HepG2 (cell line): Measurements from ENCODE around the gene RGL3. TPM values are rescaled to one million over a fixed set of nuclear protein-coding genes. Genes with fewer than 3 reads are reported as not detected.

Source experiments
- ATAC-seq: fragments of 200-7000 bp; cut with Tn5 transposase; 3 replicates; pipeline ENCODE4 v1.9.1; 2020; ENCODE audit warnings: mild to moderate bottlenecking, moderate library complexity
- BruUV-seq: library from RNA; stranded (reverse); fragments of 400-500 nt; replicated peaks from 2 replicates; lab custom pipeline; 2021; lab: Mats Ljungman, UMichigan
- CTCF ChIA-PET: fragments of 300-600 bp; formaldehyde crosslinking; extraction: SDS; loops from one replicate; lab custom pipeline; 2021; ENCODE audit warnings: low total read pairs, inconsistent platforms, low intra/inter-chr PET ratio; lab: Yijun Ruan, JAX
- POLR2A ChIA-PET: fragments of 350-600 bp; sonication (Branson Sonifier 250); formaldehyde crosslinking; loops from one replicate; lab custom pipeline; 2020; ENCODE audit warnings: antibody characterized with exemption, inconsistent platforms; lab: Yijun Ruan, JAX
- DNase-seq: peaks from one replicate; pipeline ENCODE4 v3.0.0-alpha.2; 2015; ENCODE audit warnings: low spot score
- FAIRE-seq: peaks from 3 replicates; lab custom pipeline; 2011; peaks lifted over from hg19 to GRCh38; lab: Jason Lieb, UNC
- H2AFZ ChIP-seq: one replicate; pipeline ENCODE4 v1.6.1; 2011; ENCODE audit warnings: low read length, inconsistent platforms
- H3K27ac ChIP-seq: fragments of 300-600 bp; 3 replicates; pipeline ENCODE4 v1.8.0; 2011; ENCODE audit warnings: mixed run types, mild to moderate bottlenecking, mixed read lengths, low read length, inconsistent platforms; ENCODE audit not compliant: insufficient read depth; ENCODE audit errors: extremely low read length
- H3K27me3 ChIP-seq, 2 experiments: fragments of 200-600 bp in 1 of 2; 2 replicates in 1 of 2; 3 replicates in 1 of 2; pipeline versions ENCODE4 v1.6.0 to v1.8.0; 2011; ENCODE audit warnings: low read length in 2 of 2, mild to moderate bottlenecking in 2 of 2, moderate library complexity in 2 of 2, inconsistent platforms in 1 of 2; ENCODE audit not compliant: insufficient read depth in 2 of 2, control insufficient read depth in 1 of 2
- H3K36me3 ChIP-seq, 2 experiments: fragments of 200-600 bp in 1 of 2; replicated peaks in 1 of 2; 2 replicates in 1 of 2; 3 replicates in 1 of 2; pipeline versions ENCODE4 v1.5.1 to v1.8.0; 2011; ENCODE audit warnings: low read length in 2 of 2, inconsistent platforms in 1 of 2; ENCODE audit not compliant: insufficient read depth in 2 of 2, control insufficient read depth in 1 of 2
- H3K4me1 ChIP-seq: 2 replicates; pipeline ENCODE4 v1.5.1; 2012; ENCODE audit warnings: low read length, inconsistent platforms; ENCODE audit not compliant: insufficient read depth
- H3K4me2 ChIP-seq: 2 replicates; pipeline ENCODE4 v1.6.0; 2011; ENCODE audit warnings: low read depth, low read length, inconsistent platforms
- H3K4me3 ChIP-seq, 3 experiments: fragments of 200-600 bp in 1 of 3; sonication (generic), shearing (Covaris generic) in 1 of 3; replicated peaks in 1 of 3; 2 replicates each; pipeline ENCODE4 v1.5.1; 2011 to 2016; ENCODE audit warnings: low read length in 3 of 3, inconsistent platforms in 2 of 3, low read depth in 2 of 3, mild to moderate bottlenecking in 2 of 3, control low read depth in 1 of 3, mixed read lengths in 1 of 3; ENCODE audit not compliant: insufficient read depth in 1 of 3
- H3K79me2 ChIP-seq: one replicate; pipeline ENCODE4 v1.6.1; 2011; ENCODE audit warnings: low read length, inconsistent platforms; ENCODE audit not compliant: insufficient read depth
- H3K9ac ChIP-seq: 2 replicates; pipeline ENCODE4 v1.6.0; 2011; ENCODE audit warnings: mild to moderate bottlenecking, low read depth, low read length, inconsistent platforms; ENCODE audit not compliant: insufficient read depth
- H3K9me3 ChIP-seq: 2 replicates; pipeline ENCODE4 v1.5.1; 2012; ENCODE audit warnings: mild to moderate bottlenecking, low read length
- H4K20me1 ChIP-seq: 2 replicates; pipeline ENCODE4 v1.6.0; 2011; ENCODE audit warnings: inconsistent platforms, mild to moderate bottlenecking, low read length, moderate library complexity; ENCODE audit not compliant: insufficient read depth
- FOXA3 ChIP-seq: IDR thresholded peaks from 2 replicates; pipeline ENCODE4 v1.6.1; 2016; ENCODE audit warnings: missing genetic modification reagents, missing compliant biosample characterization
- HNF4A ChIP-seq: sonication (generic); formaldehyde crosslinking; IDR thresholded peaks from 2 replicates; pipeline ENCODE4 v1.4.0; 2020; ENCODE audit warnings: missing genetic modification reagents
- KDM4B ChIP-seq: sonication (generic); formaldehyde crosslinking; IDR thresholded peaks from 2 replicates; pipeline ENCODE4 v1.4.0; 2020; ENCODE audit warnings: missing genetic modification reagents
- MBNL3 ChIP-seq: fragments of 250-450 bp; sonication (Bioruptor Pico); conservative IDR thresholded peaks from 2 replicates; pipeline ENCODE4 v1.8.0; 2022; ENCODE audit warnings: mild to moderate bottlenecking, inconsistent platforms
- MZF1 ChIP-seq: sonication (generic); formaldehyde crosslinking; IDR thresholded peaks from 2 replicates; pipeline ENCODE4 v1.8.1; 2023; ENCODE audit warnings: mild to moderate bottlenecking, missing genetic modification reagents, borderline replicate concordance
- NCOA1 ChIP-seq: sonication (generic); formaldehyde crosslinking; IDR thresholded peaks from 2 replicates; pipeline ENCODE4 v1.9.0; 2021; ENCODE audit warnings: missing genetic modification reagents
- NCOR1 ChIP-seq: fragments of 200-600 bp; sonication (generic); IDR thresholded peaks from 2 replicates; pipeline ENCODE4 v1.7.0; 2017; ENCODE audit warnings: antibody characterized with exemption, low read length, borderline replicate concordance
- NFYB ChIP-seq: sonication (generic); formaldehyde crosslinking; IDR thresholded peaks from 2 replicates; pipeline ENCODE4 v1.4.0; 2020; ENCODE audit warnings: missing genetic modification reagents
- PHF8 ChIP-seq: sonication (generic); formaldehyde crosslinking; IDR thresholded peaks from 2 replicates; pipeline ENCODE4 v1.5.0; 2020; ENCODE audit warnings: missing genetic modification reagents
- PTBP1 ChIP-seq: fragments of 200-400 bp; formaldehyde crosslinking; IDR thresholded peaks from 2 replicates; pipeline ENCODE4 v1.6.1; 2018; ENCODE audit warnings: low read length, low read depth; ENCODE audit not compliant: poor library complexity, severe bottlenecking
- ZC3H13 ChIP-seq: sonication (generic); formaldehyde crosslinking; IDR thresholded peaks from 2 replicates; pipeline ENCODE4 v1.8.1; 2023; ENCODE audit warnings: mild to moderate bottlenecking, missing genetic modification reagents, moderate library complexity
- ZNF260 ChIP-seq: sonication (generic); formaldehyde crosslinking; IDR thresholded peaks from 2 replicates; pipeline ENCODE4 v1.4.0; 2020; ENCODE audit warnings: missing genetic modification reagents, low read depth, mild to moderate bottlenecking, borderline replicate concordance
- ZNF446 ChIP-seq: sonication (generic); formaldehyde crosslinking; IDR thresholded peaks from 2 replicates; pipeline ENCODE4 v1.5.0; 2020; ENCODE audit warnings: mild to moderate bottlenecking, missing genetic modification reagents
- ZNF772 ChIP-seq: sonication (generic); formaldehyde crosslinking; IDR thresholded peaks from 2 replicates; pipeline ENCODE4 v1.5.0; 2020; ENCODE audit warnings: mild to moderate bottlenecking, missing genetic modification reagents
- WGBS: methylation state at CpG from one replicate; pipeline ENCODE4 v1.1.6; 2017; ENCODE audit warnings: low lambda C conversion rate; 5-methylcytosine and 5-hydroxymethylcytosine counted together
- in situ Hi-C: cut with HindIII; loops from 2 replicates; pipeline ENCODE4 v1.10.0; 2017; ENCODE audit warnings: low pct_unique_long_range_greater_than_20kb; ENCODE audit not compliant: extremely low pct_ligation_motif_present
- intact Hi-C: fragments of 100-400 bp; cut with micrococcal nuclease; formaldehyde crosslinking; loops from one replicate; pipeline ENCODE4 v1.10.0; 2022; ENCODE audit not compliant: unreplicated experiment
- polyA plus RNA-seq, 8 experiments: library from polyadenylated mRNA; depleted of rRNA in 3 of 8; stranded (reverse) in 7 of 8; unstranded in 1 of 8; fragments of >200 nt; fragmentation: Illumina TruSeq in 4 of 8; extraction: Trizol in 4 of 8; gene quantifications; 2 replicates each; pipeline versions ENCODE4 v1.2.1 to v1.2.3, GENCODE V29; 2011 to 2016; ENCODE audit warnings: low read depth in 4 of 8, missing spikeins in 1 of 8, mixed read lengths in 1 of 8; ENCODE audit not compliant: insufficient read depth in 1 of 8
- total RNA-seq, 5 experiments: library from RNA; depleted of rRNA; stranded (reverse); fragments of >200 nt; fragmentation: Illumina TruSeq; extraction: Trizol; gene quantifications; 2 replicates each; pipeline ENCODE4 v1.2.3, GENCODE V29; 2016; ENCODE audit warnings: low read depth in 1 of 5
- TF ChIP-seq, protein P1 (sequence below): sonication (generic); formaldehyde crosslinking; IDR thresholded peaks from 2 replicates; pipeline ENCODE4 v1.5.0; 2020; ENCODE audit warnings: missing genetic modification reagents
- TF ChIP-seq, protein P2 (sequence below): IDR thresholded peaks from 2 replicates; pipeline ENCODE4 v1.6.1; 2012; ENCODE audit warnings: inconsistent platforms
- TF ChIP-seq, protein P3 (sequence below): sonication (generic); formaldehyde crosslinking; IDR thresholded peaks from 2 replicates; pipeline ENCODE4 v1.4.0; 2020; ENCODE audit warnings: mild to moderate bottlenecking, low read depth, missing genetic modification reagents
- TF ChIP-seq, protein P4 (sequence below): sonication (generic); formaldehyde crosslinking; IDR thresholded peaks from 2 replicates; pipeline ENCODE4 v1.4.0; 2020; ENCODE audit warnings: missing genetic modification reagents

The RGL3 gene
- total and polyA plus RNA-seq, 2 of the 13 experiments (the other 11 are each of a cell fraction or from before 2014, with no cell fraction given) = 4.2 to 7.6 TPM

DNA sequence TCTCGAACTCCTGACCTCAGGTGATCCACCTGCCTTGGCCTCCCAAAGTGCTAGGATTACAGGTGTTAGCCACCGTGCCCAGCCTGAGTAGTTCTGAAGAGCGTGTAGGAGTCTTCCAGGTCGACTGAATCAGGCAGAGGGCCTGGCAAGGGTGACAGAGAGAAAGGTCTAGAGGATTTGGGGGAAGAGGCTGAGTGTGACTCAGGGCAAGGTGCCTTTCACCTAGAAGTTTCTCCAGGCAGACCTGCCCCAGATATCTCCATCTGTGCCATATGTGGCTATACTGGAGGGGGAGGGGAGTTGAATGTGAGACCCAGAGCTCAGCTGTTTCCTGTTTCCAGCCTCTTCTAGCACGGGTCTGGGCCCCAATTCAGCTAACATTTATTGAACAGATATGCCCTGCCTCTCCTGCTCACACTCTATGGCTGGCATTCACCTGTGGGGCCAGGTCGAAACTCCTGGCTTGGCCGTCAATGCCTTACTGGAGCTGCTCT, 71.5 kb downstream of the RGL3 start:
- ATAC-seq (no peak), FAIRE-seq (no peak), DNase-seq (no peak)
- WGBS = 51% methylated on average over 5 of the region's 7 CpGs
- TF ChIP-seq NCOA1 (CRISPR knock-in tag) (no peak), ZNF446 (CRISPR knock-in tag) (no peak), FOXA3 (CRISPR knock-in tag) (no peak), HNF4A (CRISPR knock-in tag) (no peak), ZC3H13 (CRISPR knock-in tag) (no peak), ZNF260 (CRISPR knock-in tag) (no peak), MZF1 (CRISPR knock-in tag) (no peak), NCOR1 (no peak), KDM4B (CRISPR knock-in tag) (no peak), NFYB (CRISPR knock-in tag) (no peak), MBNL3 (CRISPR knock-in tag) (no peak), PHF8 (CRISPR knock-in tag) (no peak), PTBP1 (no peak), ZNF772 (no peak)
- TF ChIP-seq, protein P1, sequence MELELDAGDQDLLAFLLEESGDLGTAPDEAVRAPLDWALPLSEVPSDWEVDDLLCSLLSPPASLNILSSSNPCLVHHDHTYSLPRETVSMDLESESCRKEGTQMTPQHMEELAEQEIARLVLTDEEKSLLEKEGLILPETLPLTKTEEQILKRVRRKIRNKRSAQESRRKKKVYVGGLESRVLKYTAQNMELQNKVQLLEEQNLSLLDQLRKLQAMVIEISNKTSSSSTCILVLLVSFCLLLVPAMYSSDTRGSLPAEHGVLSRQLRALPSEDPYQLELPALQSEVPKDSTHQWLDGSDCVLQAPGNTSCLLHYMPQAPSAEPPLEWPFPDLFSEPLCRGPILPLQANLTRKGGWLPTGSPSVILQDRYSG (CRISPR knock-in tag) = no peak
- TF ChIP-seq, protein P2, sequence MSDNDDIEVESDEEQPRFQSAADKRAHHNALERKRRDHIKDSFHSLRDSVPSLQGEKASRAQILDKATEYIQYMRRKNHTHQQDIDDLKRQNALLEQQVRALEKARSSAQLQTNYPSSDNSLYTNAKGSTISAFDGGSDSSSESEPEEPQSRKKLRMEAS = no peak
- TF ChIP-seq, protein P3, sequence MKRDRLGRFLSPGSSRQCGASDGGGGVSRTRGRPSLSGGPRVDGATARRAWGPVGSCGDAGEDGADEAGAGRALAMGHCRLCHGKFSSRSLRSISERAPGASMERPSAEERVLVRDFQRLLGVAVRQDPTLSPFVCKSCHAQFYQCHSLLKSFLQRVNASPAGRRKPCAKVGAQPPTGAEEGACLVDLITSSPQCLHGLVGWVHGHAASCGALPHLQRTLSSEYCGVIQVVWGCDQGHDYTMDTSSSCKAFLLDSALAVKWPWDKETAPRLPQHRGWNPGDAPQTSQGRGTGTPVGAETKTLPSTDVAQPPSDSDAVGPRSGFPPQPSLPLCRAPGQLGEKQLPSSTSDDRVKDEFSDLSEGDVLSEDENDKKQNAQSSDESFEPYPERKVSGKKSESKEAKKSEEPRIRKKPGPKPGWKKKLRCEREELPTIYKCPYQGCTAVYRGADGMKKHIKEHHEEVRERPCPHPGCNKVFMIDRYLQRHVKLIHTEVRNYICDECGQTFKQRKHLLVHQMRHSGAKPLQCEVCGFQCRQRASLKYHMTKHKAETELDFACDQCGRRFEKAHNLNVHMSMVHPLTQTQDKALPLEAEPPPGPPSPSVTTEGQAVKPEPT (CRISPR knock-in tag) = no peak
- TF ChIP-seq, protein P4, sequence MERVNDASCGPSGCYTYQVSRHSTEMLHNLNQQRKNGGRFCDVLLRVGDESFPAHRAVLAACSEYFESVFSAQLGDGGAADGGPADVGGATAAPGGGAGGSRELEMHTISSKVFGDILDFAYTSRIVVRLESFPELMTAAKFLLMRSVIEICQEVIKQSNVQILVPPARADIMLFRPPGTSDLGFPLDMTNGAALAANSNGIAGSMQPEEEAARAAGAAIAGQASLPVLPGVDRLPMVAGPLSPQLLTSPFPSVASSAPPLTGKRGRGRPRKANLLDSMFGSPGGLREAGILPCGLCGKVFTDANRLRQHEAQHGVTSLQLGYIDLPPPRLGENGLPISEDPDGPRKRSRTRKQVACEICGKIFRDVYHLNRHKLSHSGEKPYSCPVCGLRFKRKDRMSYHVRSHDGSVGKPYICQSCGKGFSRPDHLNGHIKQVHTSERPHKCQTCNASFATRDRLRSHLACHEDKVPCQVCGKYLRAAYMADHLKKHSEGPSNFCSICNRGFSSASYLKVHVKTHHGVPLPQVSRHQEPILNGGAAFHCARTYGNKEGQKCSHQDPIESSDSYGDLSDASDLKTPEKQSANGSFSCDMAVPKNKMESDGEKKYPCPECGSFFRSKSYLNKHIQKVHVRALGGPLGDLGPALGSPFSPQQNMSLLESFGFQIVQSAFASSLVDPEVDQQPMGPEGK = no peak
- H2AFZ ChIP-seq = no peak overlapping the region
- H3K9ac ChIP-seq = no peak overlapping the region
- ChIA-PET CTCF (no interaction called here), POLR2A (interaction anchor here (4.8 kb wide), 1 partner anchor 27 kb away, joined by 68 read pairs; the partner anchor contains the start of gene SWSAP1)
- in situ Hi-C loops (no loop called here), intact Hi-C loops (no loop called here)
- no peak overlapping the region for H3K4me2 ChIP-seq
- H3K36me3 ChIP-seq = no peaks in the 10 kb centered on the region
- H3K27me3 ChIP-seq = no peaks in the 10 kb centered on the region
- no peaks in the 10 kb centered on the region for H3K79me2 ChIP-seq
- H4K20me1 ChIP-seq = no peaks in the 10 kb centered on the region
- H3K4me3 ChIP-seq = no peak overlapping the region
- no TSS peak for BruUV-seq
- H3K4me1 ChIP-seq = peaks cover 37% of the 10 kb centered on the region
- no peaks in the 10 kb centered on the region for H3K9me3 ChIP-seq
- no peak overlapping the region for H3K27ac ChIP-seq
